Endothelial cell of umbilical vein (primary cell): ENCODE measurements around the gene SYT8. TPM values are rescaled to one million over a fixed set of nuclear protein-coding genes. Genes with fewer than 3 reads are reported as not detected.

ENCODE experiments used
- BruUV-seq: library from RNA; stranded (reverse); fragments of 400-500 nt; replicated peaks from 2 replicates; lab custom pipeline; 2021; lab: Mats Ljungman, UMichigan
- CTCF ChIA-PET: fragments of 300-600, 350-600 bp; sonication (Branson Sonifier 250); formaldehyde crosslinking; loops from one replicate; lab custom pipeline; 2021; ENCODE audit warnings: antibody characterized with exemption, inconsistent platforms; lab: Charles Lee
- POLR2A ChIA-PET: fragments of 300-600, 350-600 bp; sonication (Branson Sonifier 250); formaldehyde crosslinking; loops from one replicate; lab custom pipeline; 2021; ENCODE audit warnings: antibody characterized with exemption, inconsistent platforms; lab: Charles Lee
- DNase-seq: peaks from one replicate; pipeline ENCODE4 v3.0.0-alpha.2; 2011; ENCODE audit warnings: low read depth, low spot score
- FAIRE-seq: peaks from 2 replicates; lab custom pipeline; 2011; peaks lifted over from hg19 to GRCh38; lab: Jason Lieb, UNC
- H2AFZ ChIP-seq: 2 replicates; pipeline ENCODE4 v1.6.0; 2012; ENCODE audit warnings: low read depth, low read length, control low read depth, inconsistent platforms
- H3K27ac ChIP-seq: 2 replicates; pipeline ENCODE4 v1.5.1; 2011; ENCODE audit warnings: low read depth, mild to moderate bottlenecking, control low read depth, low read length, moderate library complexity; ENCODE audit not compliant: insufficient read depth
- H3K27me3 ChIP-seq, 2 experiments: 2 replicates each; pipeline versions ENCODE4 v1.6.0 to v1.6.1; 2011; ENCODE audit warnings: low read length in 2 of 2, mixed read lengths in 1 of 2; ENCODE audit not compliant: control insufficient read depth in 2 of 2, insufficient read depth in 2 of 2
- H3K36me3 ChIP-seq, 2 experiments: 2 replicates in 1 of 2; 3 replicates in 1 of 2; pipeline ENCODE4 v1.5.1; 2011; ENCODE audit warnings: low read length in 2 of 2, mild to moderate bottlenecking in 1 of 2, moderate library complexity in 1 of 2; ENCODE audit not compliant: control insufficient read depth in 2 of 2, insufficient read depth in 2 of 2; ENCODE audit errors: extremely low read depth in 1 of 2
- H3K4me1 ChIP-seq: 3 replicates; pipeline ENCODE4 v1.5.1; 2011; ENCODE audit warnings: mild to moderate bottlenecking, low read length; ENCODE audit not compliant: control insufficient read depth, insufficient read depth; ENCODE audit errors: extremely low read depth
- H3K4me2 ChIP-seq: 2 replicates; pipeline ENCODE4 v1.6.1; 2011; ENCODE audit warnings: low read length, control low read depth, mixed read lengths; ENCODE audit not compliant: insufficient read depth
- H3K4me3 ChIP-seq, 3 experiments: fragments of 200-600 bp in 1 of 3; sonication (generic), shearing (Covaris generic) in 1 of 3; replicated peaks in 1 of 3; 2 replicates each; pipeline ENCODE4 v1.5.1; 2011 to 2016; ENCODE audit warnings: control low read depth in 3 of 3, low read length in 3 of 3, mild to moderate bottlenecking in 2 of 3, inconsistent platforms in 1 of 3, low read depth in 1 of 3, moderate library complexity in 1 of 3; ENCODE audit not compliant: insufficient read depth in 1 of 3
- H3K79me2 ChIP-seq: 2 replicates; pipeline ENCODE4 v1.6.0; 2012; ENCODE audit warnings: low read length, inconsistent platforms; ENCODE audit not compliant: control insufficient read depth, insufficient read depth
- H3K9ac ChIP-seq: replicated peaks from 2 replicates; pipeline ENCODE3; 2011; ENCODE audit warnings: low read length, control low read depth; ENCODE audit not compliant: insufficient read depth; ENCODE audit errors: extremely low read depth
- H3K9me1 ChIP-seq: replicated peaks from 3 replicates; pipeline ENCODE4 v1.6.0; 2011; ENCODE audit warnings: mild to moderate bottlenecking, low read length; ENCODE audit not compliant: control insufficient read depth, insufficient read depth; ENCODE audit errors: extremely low read depth
- H3K9me3 ChIP-seq: replicated peaks from 2 replicates; pipeline ENCODE4 v1.5.1; 2012; ENCODE audit warnings: low read length, inconsistent platforms; ENCODE audit not compliant: control insufficient read depth, insufficient read depth
- H4K20me1 ChIP-seq: replicated peaks from 2 replicates; pipeline ENCODE3; 2011; ENCODE audit warnings: mild to moderate bottlenecking, low read length; ENCODE audit not compliant: control insufficient read depth, insufficient read depth; ENCODE audit errors: extremely low read depth
- CTCF ChIP-seq, 2 donors: IDR thresholded peaks; 1 replicate in 1 of 2; 2 replicates in 1 of 2; pipeline ENCODE4 v1.5.1; 2011; ENCODE audit warnings: low read length in 2 of 2, mild to moderate bottlenecking in 2 of 2, moderate library complexity in 2 of 2, control low read depth in 1 of 2, inconsistent platforms in 1 of 2, low read depth in 1 of 2; ENCODE audit not compliant: insufficient read depth in 1 of 2; ENCODE audit errors: extremely low read depth in 1 of 2
- EZH2 ChIP-seq: IDR thresholded peaks from 2 replicates; pipeline ENCODE4 v1.6.1; 2012; ENCODE audit warnings: borderline replicate concordance, low read depth, mild to moderate bottlenecking, moderate library complexity, low read length, inconsistent platforms; ENCODE audit not compliant: severe bottlenecking
- FOS ChIP-seq: IDR thresholded peaks from 2 replicates; pipeline ENCODE4 v1.6.1; 2011; ENCODE audit warnings: mild to moderate bottlenecking, low read length, moderate library complexity, borderline replicate concordance; ENCODE audit not compliant: insufficient read depth
- GATA2 ChIP-seq: IDR thresholded peaks from 2 replicates; pipeline ENCODE4 v1.7.0; 2011; ENCODE audit warnings: low read depth, mild to moderate bottlenecking, moderate library complexity, mixed read lengths, low read length; ENCODE audit not compliant: insufficient read length, insufficient read depth
- JUN ChIP-seq: IDR thresholded peaks from 2 replicates; pipeline ENCODE4 v1.6.1; 2011; ENCODE audit warnings: borderline replicate concordance, low read depth; ENCODE audit not compliant: insufficient read length, insufficient read depth
- MAX ChIP-seq: IDR thresholded peaks from 2 replicates; pipeline ENCODE4 v1.6.1; 2011; ENCODE audit not compliant: insufficient read depth, insufficient read length
- MYC ChIP-seq: IDR thresholded peaks from one replicate; pipeline ENCODE4 v1.6.1; 2011; ENCODE audit warnings: mild to moderate bottlenecking, low read depth, low read length
- POLR2A ChIP-seq: IDR thresholded peaks from 2 replicates; pipeline ENCODE4 v1.6.1; 2012; ENCODE audit warnings: low read depth, mild to moderate bottlenecking, control low read depth, low read length
- POLR2AphosphoS5 ChIP-seq: IDR thresholded peaks from 2 replicates; pipeline ENCODE4 v1.6.1; 2012; ENCODE audit warnings: low read depth, mild to moderate bottlenecking, control low read depth, low read length, moderate library complexity; ENCODE audit not compliant: insufficient read depth
- dilution Hi-C: fragments of 300-500 bp; cut with MboI; formaldehyde crosslinking; loops from one replicate; pipeline ENCODE4 v1.15.0; 2019; ENCODE audit warnings: low sequenced_read_pairs; ENCODE audit not compliant: extremely low pct_ligation_motif_present
- intact Hi-C: fragments of 100-400 bp; cut with micrococcal nuclease; formaldehyde crosslinking; loops from one replicate; pipeline ENCODE4 v1.10.0; 2022
- polyA plus RNA-seq, 4 experiments: library from polyadenylated mRNA; depleted of rRNA in 3 of 4; stranded (reverse) in 3 of 4; unstranded in 1 of 4; fragments of >200 nt; gene quantifications; 2 replicates each; pipeline versions ENCODE4 v1.2.1 to v1.2.3, GENCODE V29; 2011 to 2012; ENCODE audit warnings: missing spikeins in 1 of 4
- total RNA-seq: library from RNA; stranded (reverse); gene quantifications from 2 replicates; pipeline ENCODE4 v1.2.3, GENCODE V29; 2021

Gene SYT8
- total and polyA plus RNA-seq, 2 donors (not counting 3 experiments of a cell fraction or from before 2014, with no cell fraction given) = not detected

- no peak for DNase-seq
- TF ChIP-seq MYC (no peak), MAX (no peak), JUN (no peak), POLR2A (no peak), FOS (no peak), CTCF (IDR thresholded peaks at IDR 0.05; ENCODE audit: extremely low read depth in 1 of 2, insufficient read depth in 1 of 2, low read depth in 1 of 2, low read length in 2 of 2) (no peak), GATA2 (no peak), POLR2AphosphoS5 (no peak), EZH2 (no peak)
- no peak overlapping the region for H3K9ac ChIP-seq
- H3K9me3 ChIP-seq = no peaks in the 10 kb centered on the region
- H3K27ac ChIP-seq = no peak overlapping the region
- ChIA-PET POLR2A (no interaction called here), CTCF (interaction anchor here (2.2 kb wide), 1 partner anchor 23 kb away, joined by 8 read pairs; no protein-coding TSS in a partner anchor)
- H3K27me3 ChIP-seq = no peaks in the 10 kb centered on the region
- H3K4me3 ChIP-seq = no peak overlapping the region
- FAIRE-seq = no peak
- H3K4me1 ChIP-seq = peaks cover 10% of the 10 kb centered on the region
- dilution Hi-C loops = no loop called here
- BruUV-seq = no TSS peak
- no peak overlapping the region for H3K4me2 ChIP-seq
- H3K9me1 ChIP-seq = no peaks in the 10 kb centered on the region
- H4K20me1 ChIP-seq = no peaks in the 10 kb centered on the region
- no peak overlapping the region for H2AFZ ChIP-seq
- no peaks in the 10 kb centered on the region for H3K36me3 ChIP-seq
- no peaks in the 10 kb centered on the region for H3K79me2 ChIP-seq
- intact Hi-C loops = no loop called here
These were observed 24.2 kb downstream of the SYT8 start for GRCh38 chr11:1859004-1859403.
